HS-5 (cell line): ENCODE data around the gene CDK19.
"Not testable (repeated sequence)": the region's sequence is repeated elsewhere in the genome, so short reads cannot be mapped to it uniquely, and the experiment has no call there.

Source experiments
- DNase-seq: peaks from one replicate; pipeline ENCODE4 v3.0.0-alpha.2; 2012; ENCODE audit warnings: low read depth

Gene CDK19

GRCh38 chr6:110620065-110620464 is 195.2 kb downstream of the CDK19 start:
- no peak for DNase-seq

GRCh38 chr6:110619275-110619908 is 195.9 kb downstream of the CDK19 start:
- DNase-seq: no peak

- no peak for DNase-seq
These were observed 196.5 kb downstream of the CDK19 start for GRCh38 chr6:110618591-110619267.

- no peak for DNase-seq
These were observed 198.2 kb downstream of the CDK19 start for GRCh38 chr6:110617057-110617456.

- DNase-seq: no peak
These were observed 199.5 kb downstream of the CDK19 start for GRCh38 chr6:110615722-110616121.

- no peak for DNase-seq
These were observed 200.7 kb downstream of the CDK19 start for GRCh38 chr6:110614586-110614985.

GRCh38 chr6:110614106-110614505 is 201.2 kb downstream of the CDK19 start:
- DNase-seq: no peak

GRCh38 chr6:110613356-110613755 is 201.9 kb downstream of the CDK19 start:
- no peak for DNase-seq

GRCh38 chr6:110612298-110612697 is 203.0 kb downstream of the CDK19 start:
- DNase-seq: no peak

- no peak for DNase-seq
These were observed 206.2 kb downstream of the CDK19 start for GRCh38 chr6:110609101-110609500.

GRCh38 chr6:110608151-110608550 is 207.1 kb downstream of the CDK19 start:
- no peak for DNase-seq

GRCh38 chr6:110606151-110606550 is 209.1 kb downstream of the CDK19 start:
- DNase-seq: no peak

GRCh38 chr6:110600640-110601039 is 214.6 kb downstream of the CDK19 start:
- not testable (repeated sequence) for DNase-seq

GRCh38 chr6:110597761-110598160 is 217.5 kb downstream of the CDK19 start:
- DNase-seq: no peak

- no peak for DNase-seq
These were observed 218.9 kb downstream of the CDK19 start for GRCh38 chr6:110596354-110596753.

GRCh38 chr6:110595112-110595511 is 220.2 kb downstream of the CDK19 start:
- DNase-seq: no peak

- no peak for DNase-seq
These were observed 221.6 kb downstream of the CDK19 start for GRCh38 chr6:110593637-110594036.

- no peak for DNase-seq
These were observed 222.5 kb downstream of the CDK19 start for GRCh38 chr6:110592765-110593164.

GRCh38 chr6:110590821-110591351 is 224.4 kb downstream of the CDK19 start:
- peak; percentile 13 for DNase-seq

GRCh38 chr6:110589865-110590513 is 225.3 kb downstream of the CDK19 start:
- DNase-seq: no peak

- no peak for DNase-seq
These were observed 227.9 kb downstream of the CDK19 start for GRCh38 chr6:110587328-110587727.

- DNase-seq: no peak
These were observed 233.6 kb downstream of the CDK19 start for GRCh38 chr6:110581679-110582078.

GRCh38 chr6:110577596-110578167 is 237.6 kb downstream of the CDK19 start:
- not testable (repeated sequence) for DNase-seq
